ENCODE measurements around the gene KCNIP1.

DNA sequence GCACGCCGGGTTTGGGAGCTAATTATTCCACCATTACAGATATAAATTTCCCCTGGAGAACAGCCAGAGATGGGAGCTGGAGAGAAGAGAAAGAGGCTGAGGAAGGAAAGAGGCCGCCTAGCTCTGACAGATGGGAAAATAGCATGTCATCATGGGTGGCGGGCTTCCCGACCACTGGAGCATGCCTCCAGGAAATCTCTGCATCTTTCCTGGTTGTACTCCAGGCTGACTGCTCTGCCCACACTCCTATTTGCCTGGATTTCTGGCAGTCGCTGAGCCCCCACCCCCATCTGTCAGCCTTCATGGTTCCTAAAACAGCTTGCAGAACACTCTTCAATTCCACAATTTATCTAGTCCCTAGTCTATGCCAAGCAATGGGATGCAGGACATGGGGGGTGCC is 265.4 kb downstream of the KCNIP1 start:
- TF ChIP-seq CTCF (IDR thresholded peaks at IDR 0.05) = no peak
- no peak for TF ChIP-seq POLR2A (IDR thresholded peaks at IDR 0.05)

Data from esophagus squamous epithelium (tissue), 4 donors.